Mesenchymal stem cell (in vitro differentiated cells and primary cell): ENCODE measurements around the gene ACOX1.
"Not testable (repeated sequence)": the region's sequence is repeated elsewhere in the genome, so short reads cannot be mapped to it uniquely, and the experiment has no call there.

Experiments
- DNase-seq: peaks from one replicate; pipeline ENCODE4 v3.0.0-alpha.2; 2013
- H2AFZ ChIP-seq: one replicate; pipeline ENCODE4 v1.6.1; 2013; ENCODE audit warnings: low read depth, mild to moderate bottlenecking, control low read depth, inconsistent platforms, low read length, moderate library complexity
- H2AK5ac ChIP-seq: 2 replicates; pipeline ENCODE4 v1.6.1; 2013; ENCODE audit warnings: low read length, moderate library complexity, mild to moderate bottlenecking, inconsistent platforms; ENCODE audit not compliant: severe bottlenecking
- H2BK120ac ChIP-seq: one replicate; pipeline ENCODE4 v1.6.1; 2013; ENCODE audit warnings: low read depth, mild to moderate bottlenecking, inconsistent platforms, low read length, moderate library complexity
- H2BK12ac ChIP-seq, 2 experiments: one replicate each; pipeline ENCODE4 v1.6.1; 2013; ENCODE audit warnings: inconsistent platforms in 2 of 2, low read length in 2 of 2, mild to moderate bottlenecking in 2 of 2, moderate library complexity in 2 of 2, control low read depth in 1 of 2
- H2BK15ac ChIP-seq: one replicate; pipeline ENCODE4 v1.6.1; 2013; ENCODE audit warnings: mild to moderate bottlenecking, low read depth, inconsistent platforms; ENCODE audit not compliant: poor library complexity, severe bottlenecking
- H2BK5ac ChIP-seq: 2 replicates; pipeline ENCODE4 v1.6.1; 2013; ENCODE audit warnings: low read depth, mild to moderate bottlenecking, low read length, control low read depth, inconsistent platforms; ENCODE audit not compliant: poor library complexity, severe bottlenecking
- H3K14ac ChIP-seq, 2 experiments: one replicate each; pipeline ENCODE4 v1.6.1; 2013; ENCODE audit warnings: inconsistent platforms in 2 of 2, low read length in 2 of 2, control low read depth in 1 of 2, mild to moderate bottlenecking in 1 of 2, moderate library complexity in 1 of 2
- H3K18ac ChIP-seq, 2 experiments: one replicate each; pipeline ENCODE4 v1.6.1; 2013; ENCODE audit warnings: inconsistent platforms in 2 of 2, low read length in 2 of 2, control low read depth in 1 of 2, low read depth in 1 of 2, mild to moderate bottlenecking in 1 of 2
- H3K23ac ChIP-seq, 2 experiments: one replicate each; pipeline ENCODE4 v1.6.1; 2013; ENCODE audit warnings: inconsistent platforms in 2 of 2, low read length in 2 of 2, mild to moderate bottlenecking in 2 of 2, moderate library complexity in 2 of 2, control low read depth in 1 of 2
- H3K27ac ChIP-seq: 2 replicates; pipeline ENCODE4 v1.5.1; 2013; ENCODE audit warnings: mild to moderate bottlenecking, moderate library complexity, low read length, control low read depth, inconsistent platforms; ENCODE audit not compliant: poor library complexity, severe bottlenecking
- H3K27me3 ChIP-seq, 2 experiments: 2 replicates each; pipeline versions ENCODE4 v1.6.1 to v1.7.0; 2013; ENCODE audit warnings: low read length in 2 of 2, mild to moderate bottlenecking in 2 of 2, moderate library complexity in 2 of 2, control low read depth in 1 of 2, inconsistent platforms in 1 of 2; ENCODE audit not compliant: control insufficient read depth in 1 of 2, insufficient read depth in 1 of 2
- H3K36me3 ChIP-seq, 2 experiments: 2 replicates each; pipeline versions ENCODE4 v1.6.1 to v1.7.0; 2013; ENCODE audit warnings: low read length in 2 of 2, control low read depth in 1 of 2, inconsistent platforms in 1 of 2, low read depth in 1 of 2, mild to moderate bottlenecking in 1 of 2; ENCODE audit not compliant: insufficient read depth in 2 of 2, control insufficient read depth in 1 of 2
- H3K4ac ChIP-seq, 2 experiments: one replicate each; pipeline ENCODE4 v1.6.1; 2013; ENCODE audit warnings: inconsistent platforms in 2 of 2, low read length in 2 of 2, mild to moderate bottlenecking in 2 of 2, moderate library complexity in 2 of 2, control low read depth in 1 of 2, low read depth in 1 of 2
- H3K4me1 ChIP-seq: 2 replicates; pipeline ENCODE4 v1.6.1; 2013; ENCODE audit warnings: low read depth, low read length, control low read depth; ENCODE audit not compliant: control insufficient read depth, insufficient read depth
- H3K4me2 ChIP-seq: 2 replicates; pipeline ENCODE4 v1.6.1; 2013; ENCODE audit warnings: low read length, mild to moderate bottlenecking, inconsistent platforms; ENCODE audit not compliant: poor library complexity, severe bottlenecking
- H3K4me3 ChIP-seq, 2 experiments: 2 replicates each; pipeline versions ENCODE4 v1.5.1 to v1.7.0; 2013; ENCODE audit warnings: low read length in 2 of 2, mild to moderate bottlenecking in 2 of 2, control low read depth in 1 of 2, low read depth in 1 of 2; ENCODE audit not compliant: insufficient read depth in 1 of 2
- H3K79me1 ChIP-seq: replicated peaks from 2 replicates; pipeline ENCODE4 v1.6.1; 2013; ENCODE audit warnings: mild to moderate bottlenecking, control low read depth, low read length, inconsistent platforms; ENCODE audit not compliant: poor library complexity, severe bottlenecking
- H3K9ac ChIP-seq: 2 replicates; pipeline ENCODE4 v1.7.0; 2013; ENCODE audit warnings: mild to moderate bottlenecking, low read length, moderate library complexity
- H3K9me3 ChIP-seq: 2 replicates; pipeline ENCODE4 v1.7.0; 2013; ENCODE audit warnings: mild to moderate bottlenecking, low read length; ENCODE audit not compliant: control insufficient read depth
- H4K8ac ChIP-seq: one replicate; pipeline ENCODE4 v1.6.1; 2013; ENCODE audit warnings: inconsistent platforms, mild to moderate bottlenecking, low read length, moderate library complexity
- H4K91ac ChIP-seq: one replicate; pipeline ENCODE4 v1.6.1; 2013; ENCODE audit warnings: mild to moderate bottlenecking, low read length, inconsistent platforms
- WGBS: methylation state at CpG from one replicate; pipeline ENCODE4 v1.1.7; 2013; ENCODE audit warnings: mixed read lengths; 5-methylcytosine and 5-hydroxymethylcytosine counted together

The ACOX1 gene

GRCh38 chr17:75976175-75976848 is 2.7 kb downstream of the ACOX1 start:
- Histone ChIP-seq H3K4me1 (peaks cover 4% of the 10 kb centered on the region), H2BK120ac (no peak overlapping the region), H2AFZ (no peak overlapping the region), H2BK15ac (no peak overlapping the region), H4K8ac (no peak overlapping the region), H2BK5ac (no peak overlapping the region), H3K4me2 (peak overlapping the region; percentile 45), H4K91ac (no peak overlapping the region), H3K23ac (no peak overlapping the region), H3K4me3 (peak overlapping the region in 1 of 2 experiments; percentile 68), H3K9me3 (no peaks in the 10 kb centered on the region), H3K27me3 (no peaks in the 10 kb centered on the region), H2BK12ac (no peak overlapping the region), H3K79me1 (peaks cover 16% of the 10 kb centered on the region), H3K9ac (peak overlapping the region; percentile 80), H3K27ac (no peak overlapping the region), H3K18ac (no peak overlapping the region), H3K4ac (no peak overlapping the region), H3K14ac (no peak overlapping the region), H2AK5ac (no peak overlapping the region), H3K36me3 (peaks cover 16 to 30% of the 10 kb centered on the region in 2 experiments)
- 90% methylated on average over 9 of the region's 9 CpGs for WGBS
- no peak for DNase-seq

GRCh38 chr17:75975757-75976174 is 3.2 kb downstream of the ACOX1 start:
- Histone ChIP-seq H2BK120ac (no peak overlapping the region), H4K91ac (no peak overlapping the region), H2BK12ac (no peak overlapping the region), H3K4me1 (peaks cover 4% of the 10 kb centered on the region), H3K36me3 (peaks cover 17 to 34% of the 10 kb centered on the region in 2 experiments), H2BK15ac (no peak overlapping the region), H2BK5ac (no peak overlapping the region), H3K27ac (no peak overlapping the region), H3K27me3 (no peaks in the 10 kb centered on the region), H3K9ac (peak overlapping the region; percentile 80), H3K14ac (no peak overlapping the region), H3K9me3 (no peaks in the 10 kb centered on the region), H2AK5ac (no peak overlapping the region), H3K4ac (no peak overlapping the region), H3K79me1 (peaks cover 15% of the 10 kb centered on the region), H2AFZ (no peak overlapping the region), H3K18ac (no peak overlapping the region), H3K4me2 (no peak overlapping the region), H3K23ac (no peak overlapping the region), H4K8ac (no peak overlapping the region), H3K4me3 (peak overlapping the region in 1 of 2 experiments; percentile 68)
- 100% methylated on average over 4 of the region's 5 CpGs for WGBS
- DNase-seq, result no peak

DNA sequence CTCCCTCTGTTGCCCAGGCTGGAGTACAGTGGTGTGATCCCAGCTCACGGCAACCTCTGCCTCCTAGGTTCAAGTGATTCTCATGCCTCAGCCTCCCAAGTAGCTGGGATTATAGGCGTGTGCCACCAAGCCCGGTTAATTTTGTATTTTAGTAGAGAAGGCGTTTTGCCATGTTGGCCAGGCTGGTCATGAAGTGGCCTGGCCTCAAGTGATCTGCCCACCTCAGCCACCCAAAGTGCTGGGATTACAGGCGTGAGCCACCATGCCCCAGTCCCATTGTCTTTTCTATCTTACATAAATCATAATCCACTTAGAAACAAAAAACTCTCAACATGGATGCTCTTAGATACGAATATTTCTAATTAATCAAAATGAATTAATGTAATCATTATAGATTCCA is 3.8 kb downstream of the ACOX1 start:
- H2AK5ac ChIP-seq, H2BK5ac ChIP-seq, H3K18ac ChIP-seq, H4K8ac ChIP-seq, H2BK15ac ChIP-seq, H3K4ac ChIP-seq, H3K9me3 ChIP-seq, DNase-seq, H2AFZ ChIP-seq, H3K27me3 ChIP-seq, H2BK120ac ChIP-seq, H2BK12ac ChIP-seq, H4K91ac ChIP-seq, H3K14ac ChIP-seq, H3K4me2 ChIP-seq, H3K4me1 ChIP-seq, H3K79me1 ChIP-seq, H3K23ac ChIP-seq, H3K27ac ChIP-seq: not testable (repeated sequence)
- peaks cover 17 to 39% of the 10 kb centered on the region in 2 experiments for H3K36me3 ChIP-seq
- peak overlapping the region; percentile 80 for H3K9ac ChIP-seq
- peak overlapping the region in 1 of 2 experiments; percentile 68 for H3K4me3 ChIP-seq
- WGBS, result 98% methylated on average over 6 of the region's 6 CpGs

GRCh38 chr17:75970626-75971025 is 8.3 kb downstream of the ACOX1 start:
- H3K9ac ChIP-seq, result no peak overlapping the region
- WGBS, result 92% methylated on average over 7 of the region's 7 CpGs
- H3K79me1 ChIP-seq, result peaks cover 10% of the 10 kb centered on the region
- no peaks in the 10 kb centered on the region for H3K27me3 ChIP-seq
- H3K23ac ChIP-seq, result no peak overlapping the region
- no peak overlapping the region for H4K91ac ChIP-seq
- no peak overlapping the region for H3K18ac ChIP-seq
- H2BK5ac ChIP-seq, result no peak overlapping the region
- H3K4ac ChIP-seq, result no peak overlapping the region
- no peak overlapping the region for H3K4me2 ChIP-seq
- H3K14ac ChIP-seq, result no peak overlapping the region
- H3K9me3 ChIP-seq, result no peaks in the 10 kb centered on the region
- no peak overlapping the region for H2BK15ac ChIP-seq
- no peak overlapping the region for H2BK120ac ChIP-seq
- no peak overlapping the region for H2AK5ac ChIP-seq
- H3K36me3 ChIP-seq, result peaks cover 13 to 44% of the 10 kb centered on the region in 2 experiments
- no peak overlapping the region for H3K27ac ChIP-seq
- no peak overlapping the region for H4K8ac ChIP-seq
- H3K4me3 ChIP-seq, result no peak overlapping the region
- H2AFZ ChIP-seq, result no peak overlapping the region
- peaks cover 1% of the 10 kb centered on the region for H3K4me1 ChIP-seq
- no peak for DNase-seq
- no peak overlapping the region for H2BK12ac ChIP-seq
